Measurements from ENCODE around the gene MX1.

- no peak for TF ChIP-seq CTCF (IDR thresholded peaks at IDR 0.05)
- no peak for TF ChIP-seq POLR2A (IDR thresholded peaks at IDR 0.05)
Observed at GRCh38 chr21:41504030-41504429, 78.0 kb downstream of the MX1 start.

All from body of pancreas (tissue), 4 donors.